Measurements from ENCODE around the gene DAB2IP. TPM values are rescaled to one million over a fixed set of nuclear protein-coding genes. Genes with fewer than 3 reads are reported as not detected.

The DAB2IP gene
- total RNA-seq, 6 experiments from 2014 or later, result 23.0 to 28.2 (median 25.7) TPM

DNA sequence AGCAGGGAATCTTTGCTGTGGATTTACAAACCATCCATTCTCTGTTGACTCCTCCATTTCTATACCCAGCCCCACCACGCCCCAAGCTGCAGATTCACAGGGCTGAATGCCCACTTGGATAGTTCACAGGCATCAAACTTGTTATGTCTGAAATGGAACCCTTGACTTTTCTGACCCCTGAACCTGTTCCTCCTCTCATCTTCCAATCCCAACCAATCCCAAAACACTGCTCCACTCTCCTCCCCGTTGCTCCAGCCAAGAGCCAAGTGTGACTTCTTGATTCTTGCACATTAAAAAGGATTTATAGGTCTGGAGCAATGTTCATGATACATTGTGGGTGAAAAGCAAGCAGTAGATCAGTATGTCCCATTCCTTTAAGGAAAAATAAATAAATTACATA is 145.6 kb downstream of the DAB2IP start:
- no peak for DNase-seq
- no peak overlapping the region for H3K4me3 Mint-ChIP-seq
- no peaks in the 10 kb centered on the region for H3K36me3 Mint-ChIP-seq (ENCODE audit: low read depth)
- H3K4me1 Mint-ChIP-seq (ENCODE audit: low read depth), result peaks cover 9% of the 10 kb centered on the region
- H3K27ac Mint-ChIP-seq, result no peak overlapping the region
- peaks cover 13% of the 10 kb centered on the region for H3K27me3 Mint-ChIP-seq (ENCODE audit: insufficient read depth)
- TF ChIP-seq, protein P1, sequence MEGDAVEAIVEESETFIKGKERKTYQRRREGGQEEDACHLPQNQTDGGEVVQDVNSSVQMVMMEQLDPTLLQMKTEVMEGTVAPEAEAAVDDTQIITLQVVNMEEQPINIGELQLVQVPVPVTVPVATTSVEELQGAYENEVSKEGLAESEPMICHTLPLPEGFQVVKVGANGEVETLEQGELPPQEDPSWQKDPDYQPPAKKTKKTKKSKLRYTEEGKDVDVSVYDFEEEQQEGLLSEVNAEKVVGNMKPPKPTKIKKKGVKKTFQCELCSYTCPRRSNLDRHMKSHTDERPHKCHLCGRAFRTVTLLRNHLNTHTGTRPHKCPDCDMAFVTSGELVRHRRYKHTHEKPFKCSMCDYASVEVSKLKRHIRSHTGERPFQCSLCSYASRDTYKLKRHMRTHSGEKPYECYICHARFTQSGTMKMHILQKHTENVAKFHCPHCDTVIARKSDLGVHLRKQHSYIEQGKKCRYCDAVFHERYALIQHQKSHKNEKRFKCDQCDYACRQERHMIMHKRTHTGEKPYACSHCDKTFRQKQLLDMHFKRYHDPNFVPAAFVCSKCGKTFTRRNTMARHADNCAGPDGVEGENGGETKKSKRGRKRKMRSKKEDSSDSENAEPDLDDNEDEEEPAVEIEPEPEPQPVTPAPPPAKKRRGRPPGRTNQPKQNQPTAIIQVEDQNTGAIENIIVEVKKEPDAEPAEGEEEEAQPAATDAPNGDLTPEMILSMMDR (IDR thresholded peaks at IDR 0.05), result no peak
- H3K9me3 Mint-ChIP-seq, result no peaks in the 10 kb centered on the region

DNA sequence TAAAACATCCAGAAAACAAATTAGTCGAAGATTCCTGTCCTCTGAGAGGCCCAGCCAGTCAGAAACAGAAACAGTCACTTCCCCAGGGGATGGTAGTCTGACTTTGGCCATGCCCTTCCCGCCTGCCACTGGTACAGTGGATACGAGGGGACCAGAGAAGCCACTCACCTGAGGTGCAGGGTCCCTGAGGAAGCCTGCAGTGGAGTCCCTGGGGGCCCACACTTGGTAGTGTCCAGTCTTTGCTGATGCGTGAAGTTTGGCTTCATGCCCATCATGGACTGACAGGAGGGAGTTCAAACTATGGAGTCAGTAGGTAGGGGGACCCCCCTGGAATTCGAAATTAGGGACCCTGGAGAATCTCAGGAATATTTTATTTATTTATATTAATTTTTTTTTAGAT is 147.5 kb downstream of the DAB2IP start:
- no peak overlapping the region for H3K27ac Mint-ChIP-seq
- H3K36me3 Mint-ChIP-seq (ENCODE audit: low read depth), result peaks cover under 1% of the 10 kb centered on the region; the same call in 1 of the 2 replicates
- TF ChIP-seq, protein P1 (IDR thresholded peaks at IDR 0.05), result no peak
- H3K4me3 Mint-ChIP-seq, result no peak overlapping the region
- H3K4me1 Mint-ChIP-seq (ENCODE audit: low read depth), result peaks cover 11% of the 10 kb centered on the region
- H3K27me3 Mint-ChIP-seq (ENCODE audit: insufficient read depth), result peaks cover 16% of the 10 kb centered on the region
- peaks cover 1% of the 10 kb centered on the region; the same call in 1 of the 2 replicates for H3K9me3 Mint-ChIP-seq
- no peak for DNase-seq

- no peak overlapping the region for H3K4me3 Mint-ChIP-seq
- peaks cover 13% of the 10 kb centered on the region for H3K36me3 Mint-ChIP-seq (ENCODE audit: low read depth)
- H3K27me3 Mint-ChIP-seq (ENCODE audit: insufficient read depth), result peaks cover 13% of the 10 kb centered on the region
- H3K9me3 Mint-ChIP-seq, result peaks cover 13% of the 10 kb centered on the region
- H3K4me1 Mint-ChIP-seq (ENCODE audit: low read depth), result peaks cover 11% of the 10 kb centered on the region
- TF ChIP-seq, protein P1 (IDR thresholded peaks at IDR 0.05), result no peak
- no peak for DNase-seq
- H3K27ac Mint-ChIP-seq, result no peak overlapping the region
Observed at GRCh38 chr9:121800376-121800775, 148.9 kb downstream of the DAB2IP start.

DNA sequence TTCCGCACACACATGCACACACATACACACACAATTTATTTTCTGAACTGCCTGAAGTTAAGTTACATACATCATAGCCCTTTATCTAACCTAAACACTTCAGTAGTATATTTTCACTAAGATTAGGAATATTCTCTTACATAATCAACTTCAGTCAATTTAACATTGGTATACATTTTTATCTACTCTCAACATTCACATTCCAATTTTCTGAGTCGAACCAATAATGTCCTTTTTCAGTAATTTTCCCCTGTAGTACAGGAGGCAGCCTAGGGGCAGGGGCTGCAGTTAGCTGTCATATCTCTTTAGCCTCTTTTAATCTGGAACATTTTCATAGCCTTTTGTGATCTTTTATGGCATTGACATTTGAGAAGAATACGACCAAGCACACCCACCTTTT is 150.1 kb downstream of the DAB2IP start:
- no peak overlapping the region for H3K27ac Mint-ChIP-seq
- H3K27me3 Mint-ChIP-seq (ENCODE audit: insufficient read depth), result peaks cover 13% of the 10 kb centered on the region
- no peak overlapping the region for H3K4me3 Mint-ChIP-seq
- DNase-seq, result no peak
- H3K9me3 Mint-ChIP-seq, result peaks cover 13% of the 10 kb centered on the region
- H3K4me1 Mint-ChIP-seq (ENCODE audit: low read depth), result peaks cover 11% of the 10 kb centered on the region
- H3K36me3 Mint-ChIP-seq (ENCODE audit: low read depth), result peaks cover 13% of the 10 kb centered on the region
- TF ChIP-seq, protein P1 (IDR thresholded peaks at IDR 0.05), result no peak

GRCh38 chr9:121802753-121803152 is 151.3 kb downstream of the DAB2IP start:
- no peak overlapping the region for H3K4me3 Mint-ChIP-seq

More at GRCh38 chr9:121802753-121803152, 151.3 kb downstream of the DAB2IP start:
- TF ChIP-seq, protein P1 (IDR thresholded peaks at IDR 0.05), result no peak
- peaks cover 11% of the 10 kb centered on the region for H3K4me1 Mint-ChIP-seq (ENCODE audit: low read depth)
- DNase-seq, result no peak
- peaks cover 13% of the 10 kb centered on the region for H3K27me3 Mint-ChIP-seq (ENCODE audit: insufficient read depth)
- peaks cover 13% of the 10 kb centered on the region for H3K9me3 Mint-ChIP-seq
- peaks cover 13% of the 10 kb centered on the region for H3K36me3 Mint-ChIP-seq (ENCODE audit: low read depth)
- H3K27ac Mint-ChIP-seq, result no peak overlapping the region
